Urinary bladder (tissue), 4 donors: Measurements from ENCODE around the gene ING2. TPM values are rescaled to one million over a fixed set of nuclear protein-coding genes. Genes with fewer than 3 reads are reported as not detected.
A peak's percentile ranks its signal among the peaks of the same experiment; 100 is the strongest.
"Not testable (repeated sequence)": the region's sequence is repeated elsewhere in the genome, so short reads cannot be mapped to it uniquely, and the experiment has no call there.

Experiments
- DNase-seq: peaks from one replicate; pipeline ENCODE4 v3.0.0-alpha.2; 2015; ENCODE audit errors: extremely low spot score
- H3K27ac ChIP-seq: one replicate; pipeline ENCODE4 v1.5.1; 2013; ENCODE audit warnings: low read depth, mild to moderate bottlenecking, moderate library complexity
- H3K36me3 ChIP-seq: one replicate; pipeline ENCODE4 v1.6.1; 2013; ENCODE audit warnings: mild to moderate bottlenecking, moderate library complexity; ENCODE audit not compliant: insufficient read depth
- H3K4me1 ChIP-seq: one replicate; pipeline ENCODE4 v1.6.1; 2013; ENCODE audit warnings: mild to moderate bottlenecking, moderate library complexity; ENCODE audit not compliant: insufficient read depth
- H3K4me3 ChIP-seq: one replicate; pipeline ENCODE4 v1.5.1; 2013; ENCODE audit warnings: low read depth, low read length
- WGBS: extraction: QIAGEN DNeasy Blood & Tissue Kit; methylation state at CpG from one replicate; pipeline ENCODE4 v1.1.7; 2013; 5-methylcytosine and 5-hydroxymethylcytosine counted together
- polyA plus RNA-seq: library from polyadenylated mRNA; stranded (reverse); fragments of 200-250 nt; gene quantifications from one replicate; pipeline ENCODE4 v1.2.3, GENCODE V29; 2013
- total RNA-seq: library from RNA; depleted of rRNA; stranded (reverse); fragments of >200 nt; gene quantifications from one replicate; pipeline ENCODE4 v1.2.3, GENCODE V29; 2014
- donor health status: healthy with polysubstance abuse.
- donor health status: healthy.

Gene ING2
- total and polyA plus RNA-seq, 2 donors = 13.9 to 15.5 TPM

DNA sequence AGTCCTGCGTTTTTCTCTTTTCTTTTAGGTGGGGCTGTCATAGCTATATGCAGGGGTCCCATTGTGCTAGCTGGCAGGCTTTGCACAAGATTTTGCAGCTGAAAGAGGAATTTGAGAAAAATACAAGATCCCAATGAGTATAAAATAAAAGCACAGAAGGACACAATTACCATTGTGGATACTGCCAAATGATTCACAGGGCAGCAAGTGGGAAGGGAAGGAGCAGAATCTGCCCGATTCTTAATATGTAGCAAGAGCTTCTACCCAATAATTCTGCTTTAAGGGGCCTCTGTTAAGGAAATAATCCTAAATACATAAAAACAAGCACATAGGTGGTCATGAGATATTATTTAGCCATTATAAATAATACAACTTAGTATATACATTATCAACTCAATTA lies 25.9 kb upstream of the ING2 start:
- 69% methylated on average over 2 of the region's 2 CpGs for WGBS
- DNase-seq = no peak
- Histone ChIP-seq H3K36me3 (no peaks in the 10 kb centered on the region), H3K27ac (no peak overlapping the region), H3K4me3 (no peak overlapping the region), H3K4me1 (no peaks in the 10 kb centered on the region)

DNA sequence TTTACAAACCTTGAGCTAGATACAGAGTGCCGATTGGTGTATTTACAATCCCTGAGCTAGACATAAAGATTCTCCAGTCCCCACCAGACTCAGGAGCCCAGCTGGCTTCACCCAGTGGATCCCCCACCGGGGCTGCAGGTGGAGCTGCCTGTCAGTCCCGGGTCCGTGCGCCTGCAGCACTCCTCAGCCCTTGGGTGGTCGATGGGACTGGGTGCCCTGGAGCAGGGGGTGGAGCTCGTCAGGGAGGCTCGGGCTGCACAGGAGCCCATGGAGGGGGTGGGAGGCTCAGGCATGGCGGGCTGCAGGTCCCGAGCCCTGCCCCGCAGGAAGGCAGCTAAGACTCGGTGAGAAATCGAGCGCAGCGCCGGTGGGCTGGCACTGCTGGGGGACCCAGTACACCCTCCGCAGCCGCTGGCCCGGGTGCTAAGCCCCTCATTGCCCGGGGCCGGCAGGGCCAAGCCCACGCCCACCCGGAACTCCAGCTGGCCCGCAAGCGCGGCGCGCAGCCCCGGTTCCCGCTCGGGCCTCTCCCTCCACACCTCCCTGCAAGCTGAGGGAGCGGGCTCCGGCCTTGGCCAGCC lies 22.3 kb upstream of the ING2 start:
- not testable (repeated sequence) for H3K4me3 ChIP-seq, H3K36me3 ChIP-seq, DNase-seq, H3K4me1 ChIP-seq, H3K27ac ChIP-seq
- 97% methylated on average over 33 of the region's 33 CpGs for WGBS

GRCh38 chr4:183483997-183484396 lies 20.9 kb upstream of the ING2 start:
- DNase-seq = no peak
- H3K36me3 ChIP-seq = no peaks in the 10 kb centered on the region
- no peak overlapping the region for H3K4me3 ChIP-seq
- no peaks in the 10 kb centered on the region for H3K4me1 ChIP-seq
- WGBS = 89% methylated on average over 7 of the region's 7 CpGs
- no peak overlapping the region for H3K27ac ChIP-seq

- Histone ChIP-seq H3K4me1 (no peaks in the 10 kb centered on the region), H3K4me3 (no peak overlapping the region), H3K36me3 (no peaks in the 10 kb centered on the region), H3K27ac (no peak overlapping the region)
- DNase-seq = no peak
- WGBS = 86% methylated on average over 11 of the region's 11 CpGs
Measured at GRCh38 chr4:183485411-183486160, 19.3 kb upstream of the ING2 start.

DNA sequence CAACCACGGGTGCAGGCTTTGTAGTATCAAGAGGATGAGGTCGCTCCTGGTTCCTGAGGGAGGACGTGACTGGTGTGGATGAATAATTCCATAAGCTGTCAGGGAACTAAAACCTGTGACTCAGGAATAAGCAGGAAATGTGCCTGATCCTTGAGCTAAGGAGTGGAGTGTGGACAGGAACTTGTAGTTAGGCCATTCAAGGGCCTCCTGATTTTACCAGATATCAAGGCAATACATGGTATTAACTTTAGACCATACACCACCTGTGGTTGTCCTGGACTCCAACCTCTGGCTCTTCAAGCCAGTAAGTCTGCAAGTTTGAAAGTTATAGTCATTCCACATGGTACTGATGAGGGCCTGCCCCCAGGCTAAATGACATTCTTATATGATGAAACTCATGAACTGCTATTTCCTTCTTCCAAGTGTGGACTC lies 12.1 kb upstream of the ING2 start:
- H3K4me3 ChIP-seq = no peak overlapping the region
- H3K27ac ChIP-seq = no peak overlapping the region
- no peaks in the 10 kb centered on the region for H3K4me1 ChIP-seq
- no peak for DNase-seq
- no peaks in the 10 kb centered on the region for H3K36me3 ChIP-seq
- 88% methylated on average over 3 of the region's 3 CpGs for WGBS

DNA sequence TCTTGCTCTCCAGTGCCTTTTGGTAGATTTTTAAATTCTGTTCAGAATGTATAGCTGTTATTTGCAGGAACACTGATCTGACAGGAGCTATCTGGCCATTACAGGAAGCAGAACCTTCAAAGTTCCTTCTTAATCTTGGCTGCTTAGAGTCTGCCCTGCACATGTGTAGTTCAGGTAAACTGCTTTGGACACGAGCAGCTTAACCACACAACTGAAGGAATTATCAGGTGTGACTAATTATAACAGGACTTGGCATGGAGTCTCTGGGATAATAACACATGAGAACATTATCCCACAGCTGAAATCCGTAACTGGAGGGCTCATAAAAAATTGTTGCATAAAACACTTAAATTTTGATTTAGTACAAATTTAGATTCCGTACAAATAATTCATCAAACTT lies 11.6 kb upstream of the ING2 start:
- H3K27ac ChIP-seq = no peak overlapping the region
- H3K4me3 ChIP-seq = no peak overlapping the region
- no peaks in the 10 kb centered on the region for H3K4me1 ChIP-seq
- DNase-seq = no peak
- WGBS = 74% methylated on average over 3 of the region's 3 CpGs
- no peaks in the 10 kb centered on the region for H3K36me3 ChIP-seq

- Histone ChIP-seq H3K27ac (no peak overlapping the region), H3K4me1 (no peaks in the 10 kb centered on the region), H3K36me3 (no peaks in the 10 kb centered on the region), H3K4me3 (no peak overlapping the region)
- 80% methylated on average over 3 of the region's 3 CpGs for WGBS
- DNase-seq = no peak
Measured at GRCh38 chr4:183495184-183495583, 9.7 kb upstream of the ING2 start.

- WGBS = 52% methylated on average over 2 of the region's 2 CpGs
- no peak overlapping the region for H3K27ac ChIP-seq
Measured at GRCh38 chr4:183499389-183499788, 5.5 kb upstream of the ING2 start.

GRCh38 chr4:183499801-183500200 lies 5.1 kb upstream of the ING2 start:
- H3K4me3 ChIP-seq = no peak overlapping the region
- DNase-seq = no peak
- H3K36me3 ChIP-seq = no peaks in the 10 kb centered on the region
- H3K4me1 ChIP-seq = no peaks in the 10 kb centered on the region
- H3K27ac ChIP-seq = no peak overlapping the region
- WGBS = 84% methylated on average over 5 of the region's 5 CpGs

More at GRCh38 chr4:183499389-183499788, 5.5 kb upstream of the ING2 start:
- Histone ChIP-seq H3K36me3 (no peaks in the 10 kb centered on the region), H3K4me3 (no peak overlapping the region), H3K4me1 (no peaks in the 10 kb centered on the region)
- DNase-seq = no peak

DNA sequence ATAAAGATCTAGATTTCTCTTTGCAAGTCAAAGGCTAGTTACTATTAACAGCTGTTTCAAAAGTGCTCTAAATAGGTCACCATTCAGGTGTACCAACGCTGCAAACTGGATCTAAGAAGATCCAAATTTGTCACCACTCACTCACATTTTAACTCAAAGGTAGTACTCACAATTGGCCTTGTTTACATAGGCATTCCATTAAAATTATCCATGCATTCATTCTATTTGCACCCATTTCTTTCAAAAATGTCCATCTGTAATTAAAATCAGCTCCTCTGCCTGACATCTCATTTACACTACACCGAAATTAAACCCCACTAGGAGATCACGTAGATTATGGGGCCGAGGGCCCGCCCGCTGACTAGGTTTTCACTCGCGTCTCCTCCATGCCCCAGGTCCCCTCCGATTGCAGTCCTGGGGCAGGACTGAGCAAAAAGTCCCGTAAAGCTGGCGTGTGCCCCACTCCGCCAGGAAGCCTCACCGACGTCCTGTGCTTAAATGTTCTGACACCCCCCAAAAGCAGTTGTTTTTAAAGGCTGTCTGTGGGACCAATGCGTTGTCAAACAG lies 1.3 kb upstream of the ING2 start:
- no peak for DNase-seq
- WGBS = 1% methylated on average over 15 of the region's 15 CpGs
- H3K4me1 ChIP-seq = no peaks in the 10 kb centered on the region
- peak overlapping the region; percentile 86 for H3K27ac ChIP-seq
- peak overlapping the region; percentile 92 for H3K4me3 ChIP-seq
- H3K36me3 ChIP-seq = no peaks in the 10 kb centered on the region

GRCh38 chr4:183504064-183504929 lies 561 bp upstream of the ING2 start:
- peak; percentile 93 for DNase-seq
- Histone ChIP-seq H3K4me1 (no peaks in the 10 kb centered on the region), H3K36me3 (no peaks in the 10 kb centered on the region), H3K27ac (peak overlapping the region; percentile 86), H3K4me3 (peak overlapping the region; percentile 92)
- WGBS = under 1% methylated on average over 106 of the region's 106 CpGs

- Histone ChIP-seq H3K27ac (peak overlapping the region; percentile 98), H3K4me3 (peak overlapping the region; percentile 92), H3K36me3 (no peaks in the 10 kb centered on the region), H3K4me1 (no peaks in the 10 kb centered on the region)
- WGBS = under 1% methylated on average over 80 of the region's 80 CpGs
- DNase-seq = peak; percentile 83
Measured at GRCh38 chr4:183505611-183506388, 942 bp downstream of the ING2 start.

DNA sequence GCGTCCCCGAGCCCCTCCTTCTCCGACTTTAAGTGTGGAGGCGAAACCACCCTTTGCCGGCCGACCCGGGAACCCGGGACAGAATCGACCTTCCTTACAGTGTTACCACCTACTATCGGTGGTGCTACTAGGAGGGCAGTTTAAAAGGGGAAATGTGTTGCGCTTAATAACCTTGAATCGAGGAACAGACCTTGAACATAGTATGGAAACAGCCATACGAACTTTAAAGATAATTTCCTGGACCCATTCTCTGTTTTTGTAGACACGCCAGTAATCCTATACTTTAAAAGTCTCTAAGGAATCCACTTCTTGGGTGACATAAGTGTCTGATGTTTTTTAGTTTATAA lies 1.5 kb downstream of the ING2 start:
- H3K4me1 ChIP-seq = no peaks in the 10 kb centered on the region
- no peak for DNase-seq

More for the DNA sequence above, 1.5 kb downstream of the ING2 start:
- peak overlapping the region; percentile 92 for H3K4me3 ChIP-seq
- H3K36me3 ChIP-seq = no peaks in the 10 kb centered on the region
- under 1% methylated on average over 14 of the region's 14 CpGs for WGBS
- peak overlapping the region; percentile 98 for H3K27ac ChIP-seq
